ENCODE measurements around the gene RCHY1.
"Not testable (repeated sequence)": the region's sequence is repeated elsewhere in the genome, so short reads cannot be mapped to it uniquely, and the experiment has no call there.

Gene RCHY1

GRCh38 chr4:75514131-75514948 is at the start of gene RCHY1, which contains the start of gene THAP6:
Gene RCHY1, minus strand, starts transcription at chr4:75514403. Its CDS starts 117 bp downstream, at chr4:75514286.
Gene THAP6, plus strand, starts transcription at chr4:75514473. Its CDS starts 980 bp downstream, at chr4:75515453.
- DNase-seq: peak; percentile 92

DNA sequence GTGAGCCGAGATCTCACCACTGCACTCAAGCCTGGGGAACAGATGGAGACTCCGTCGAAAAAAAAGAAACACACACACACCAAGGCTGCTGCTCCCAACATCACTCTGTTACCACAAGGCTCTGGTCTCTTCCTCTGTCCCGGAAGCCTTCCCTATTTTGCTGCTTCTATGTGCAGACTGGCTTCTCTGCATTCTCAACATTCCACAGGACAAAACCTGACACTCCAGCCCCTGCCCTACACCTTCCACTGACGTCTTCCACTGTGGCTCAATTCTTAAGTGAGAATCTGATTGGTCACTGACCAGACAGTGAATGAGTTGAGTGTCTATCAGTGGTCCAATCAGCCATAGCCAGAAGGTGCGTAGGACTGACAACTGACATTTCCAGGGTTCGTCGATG is 47.6 kb upstream of the RCHY1 start:
- no peak for DNase-seq

GRCh38 chr4:75557696-75558095 is 43.5 kb upstream of the RCHY1 start:
- DNase-seq: no peak

DNA sequence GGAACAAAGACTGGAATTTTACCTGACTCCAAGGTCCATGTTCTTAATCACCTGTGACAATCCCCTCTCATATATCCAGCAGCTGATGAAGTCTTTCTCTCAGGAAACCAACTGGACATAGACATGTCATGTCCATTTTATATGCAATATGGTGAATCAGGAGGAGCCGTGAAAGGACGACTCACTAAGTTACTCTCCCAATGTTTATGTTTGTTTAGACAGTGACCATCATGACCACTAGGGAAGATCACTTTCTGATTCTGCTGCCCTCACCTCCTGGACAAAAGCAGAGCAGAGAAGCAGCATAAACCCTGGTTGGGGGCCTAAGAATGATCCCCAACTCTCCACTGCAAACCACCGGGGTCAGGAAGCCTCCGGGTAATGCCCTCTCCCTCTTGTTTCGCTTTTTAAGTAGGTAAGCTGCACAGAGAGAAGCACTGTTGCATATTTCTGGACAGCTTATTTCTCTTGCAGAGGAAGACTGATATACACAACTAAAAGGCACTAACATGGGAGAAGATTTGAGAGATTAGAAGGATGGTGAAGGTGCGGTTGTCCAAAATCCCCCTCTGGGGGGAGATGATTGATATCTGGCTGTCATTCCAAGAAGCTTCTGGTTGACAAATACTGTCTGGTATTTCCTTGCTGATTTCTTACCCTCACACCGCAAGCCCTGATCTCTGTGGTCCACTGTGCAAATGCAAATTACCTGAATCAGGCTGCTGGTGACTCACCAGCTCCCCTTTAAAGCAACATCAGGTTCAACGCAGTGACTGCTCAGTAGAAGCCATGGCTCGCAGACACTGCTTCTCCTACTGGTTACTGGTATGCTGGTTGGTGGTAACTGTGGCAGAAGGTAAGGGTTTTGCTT is 41.3 kb upstream of the RCHY1 start, which contains the start of gene ODAPH:
Gene ODAPH (plus strand): TSS at position 773 of the 871 bp plus-strand sequence. CDS start 17 bp downstream, at position 790.
- DNase-seq: peak; percentile 30

DNA sequence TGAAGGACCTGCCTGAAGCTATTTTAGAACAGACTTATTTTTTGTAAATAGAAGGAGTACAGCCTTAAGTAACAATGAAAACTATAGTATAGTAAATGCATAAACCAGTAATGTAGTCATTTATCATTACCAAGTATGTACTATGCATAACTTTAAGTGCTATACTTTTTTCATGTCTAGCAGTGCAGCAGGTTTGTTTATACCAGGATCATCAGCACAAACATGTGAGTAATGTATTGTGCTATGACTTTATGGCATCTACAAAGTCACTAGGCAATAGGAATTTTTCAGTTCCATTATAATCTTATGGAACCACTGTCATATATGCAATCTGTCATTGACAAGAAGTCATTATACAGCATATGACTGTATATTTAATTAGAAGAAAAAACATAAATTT is 38.2 kb upstream of the RCHY1 start:
- no peak for DNase-seq

DNA sequence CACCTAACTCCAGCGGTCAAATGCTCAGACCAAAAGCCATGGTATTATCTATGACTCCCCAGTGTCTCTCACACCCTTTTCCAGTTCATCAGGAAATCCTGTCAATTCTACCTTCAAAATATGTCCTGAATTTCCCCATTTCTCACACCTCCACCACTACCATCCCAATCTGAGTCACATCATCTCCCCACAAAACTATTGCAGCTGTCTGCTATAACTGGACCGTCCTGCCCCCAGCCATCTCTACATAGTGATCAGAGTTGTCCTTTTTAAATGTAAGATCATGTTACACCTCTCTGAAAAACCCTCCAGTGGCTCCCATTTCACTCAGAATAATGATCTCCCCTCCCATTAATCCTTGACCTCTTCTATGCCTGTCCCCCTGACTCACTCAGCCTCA is 34.8 kb upstream of the RCHY1 start:
- DNase-seq: no peak

DNA sequence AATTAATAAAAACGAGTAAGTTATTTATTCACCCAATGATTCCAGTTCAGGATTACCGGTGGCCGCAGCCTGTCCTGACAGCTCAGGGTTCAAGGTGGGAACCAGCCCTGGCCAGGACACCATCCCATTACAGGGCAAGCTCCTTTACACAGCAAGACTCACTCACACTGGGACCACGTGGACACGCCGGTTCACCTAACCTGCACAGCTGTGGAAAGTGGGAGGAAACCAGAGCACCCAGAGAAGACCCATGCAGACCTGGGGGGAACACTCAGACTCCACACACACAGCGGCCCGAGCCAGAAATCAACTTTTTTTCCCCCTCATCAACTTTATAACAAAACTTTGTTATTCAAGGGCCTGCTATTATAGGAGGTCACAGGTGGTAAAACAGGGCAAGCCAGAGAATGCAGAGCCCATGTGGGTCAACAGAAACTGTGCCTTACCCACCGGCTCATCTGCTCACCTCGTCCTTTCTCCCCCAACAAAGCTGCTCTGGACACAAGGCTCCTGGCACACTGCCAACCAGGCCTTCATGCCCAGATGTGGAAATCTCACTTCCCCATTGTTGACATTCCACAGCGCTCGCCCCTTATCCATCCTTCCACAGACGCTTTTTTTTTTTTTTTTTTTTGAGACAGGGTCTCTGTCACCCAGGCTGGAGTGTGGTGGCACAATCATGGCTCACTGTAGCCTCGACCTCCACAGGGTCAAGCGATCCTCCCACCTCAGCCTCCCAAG is 33.6 kb upstream of the RCHY1 start:
- DNase-seq: peak; percentile 91

GRCh38 chr4:75545526-75545925 is 31.3 kb upstream of the RCHY1 start:
- no peak for DNase-seq

DNA sequence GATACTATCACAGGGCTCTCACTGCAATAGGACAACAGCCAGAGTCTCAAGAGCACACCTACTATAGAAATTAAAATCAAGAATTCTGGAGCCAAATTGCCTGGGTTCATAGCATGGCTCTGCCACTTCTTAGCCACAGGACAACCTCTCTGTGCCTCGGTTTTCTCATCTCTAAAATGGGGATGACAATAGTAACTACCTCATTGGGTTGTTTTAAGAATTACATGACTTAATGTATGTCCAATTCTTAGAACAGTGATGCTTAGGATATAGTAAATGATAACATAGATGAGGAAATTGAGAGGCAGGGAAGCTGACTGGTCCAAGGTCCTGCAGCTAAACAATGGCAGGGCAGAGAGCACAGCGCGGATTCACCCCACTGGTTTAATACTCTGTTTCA is 30.7 kb upstream of the RCHY1 start:
- DNase-seq: no peak

DNA sequence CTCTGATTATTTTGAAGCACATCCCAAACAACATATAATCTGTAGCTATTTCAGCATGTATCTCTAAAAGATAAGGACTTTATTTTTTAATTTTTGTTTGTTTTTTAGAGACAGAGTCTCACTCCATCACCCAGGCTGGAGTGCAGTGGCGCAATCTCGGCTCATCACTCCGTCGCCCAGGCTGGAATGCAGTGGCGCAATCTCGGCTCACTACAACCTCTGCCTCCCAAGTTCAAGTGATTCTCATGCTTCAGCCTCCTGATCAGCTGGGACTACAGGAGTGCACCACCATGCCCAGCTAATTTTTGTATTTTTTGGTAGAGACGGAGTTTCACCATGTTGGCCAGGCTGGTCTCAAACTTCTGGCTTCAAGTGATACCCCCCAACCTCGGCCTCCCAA is 30.0 kb upstream of the RCHY1 start:
- not testable (repeated sequence) for DNase-seq

- DNase-seq: no peak
Observed at GRCh38 chr4:75542824-75543223, 28.6 kb upstream of the RCHY1 start.

DNA sequence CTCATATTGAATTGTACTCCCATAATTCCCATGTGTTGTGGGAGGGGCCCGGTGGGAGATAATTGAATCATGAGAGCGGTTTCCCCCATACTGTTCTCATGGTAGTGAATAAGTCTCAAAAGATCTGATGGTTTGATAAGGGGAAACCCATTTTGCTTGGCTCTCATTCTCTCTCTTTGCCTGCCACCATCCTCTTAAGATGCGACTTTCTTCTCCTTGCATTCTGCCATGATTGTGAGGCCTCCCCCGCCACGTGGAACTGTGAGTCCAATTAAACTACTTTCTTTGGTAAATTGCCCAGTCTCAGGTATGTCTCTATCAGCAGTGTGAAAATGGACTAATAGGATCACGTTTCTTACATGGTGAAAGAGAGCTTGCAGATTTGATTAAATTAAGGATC is 23.1 kb upstream of the RCHY1 start:
- not testable (repeated sequence) for DNase-seq

DNA sequence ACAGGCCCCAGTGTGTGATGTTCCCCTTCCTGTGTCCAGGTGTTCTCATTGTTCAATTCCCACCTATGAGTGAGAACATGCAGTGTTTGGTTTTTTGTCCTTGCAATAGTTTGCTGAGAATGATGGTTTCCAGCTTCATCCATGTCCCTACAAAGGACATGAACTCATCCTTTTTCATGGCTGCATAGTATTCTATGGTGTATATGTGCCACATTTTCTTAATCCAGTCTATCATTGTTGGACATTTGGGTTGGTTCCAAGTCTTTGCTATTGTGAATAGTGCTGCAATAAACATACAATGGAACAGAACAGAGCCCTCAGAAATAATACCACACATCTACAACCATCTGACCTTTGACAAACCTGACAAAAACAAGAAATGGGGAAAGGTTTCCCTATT is 19.7 kb upstream of the RCHY1 start:
- DNase-seq: not testable (repeated sequence)

- DNase-seq: not testable (repeated sequence)
Observed at GRCh38 chr4:75533339-75533887, 19.2 kb upstream of the RCHY1 start.

GRCh38 chr4:75531536-75532143 is 17.4 kb upstream of the RCHY1 start:
- DNase-seq: not testable (repeated sequence)

DNA sequence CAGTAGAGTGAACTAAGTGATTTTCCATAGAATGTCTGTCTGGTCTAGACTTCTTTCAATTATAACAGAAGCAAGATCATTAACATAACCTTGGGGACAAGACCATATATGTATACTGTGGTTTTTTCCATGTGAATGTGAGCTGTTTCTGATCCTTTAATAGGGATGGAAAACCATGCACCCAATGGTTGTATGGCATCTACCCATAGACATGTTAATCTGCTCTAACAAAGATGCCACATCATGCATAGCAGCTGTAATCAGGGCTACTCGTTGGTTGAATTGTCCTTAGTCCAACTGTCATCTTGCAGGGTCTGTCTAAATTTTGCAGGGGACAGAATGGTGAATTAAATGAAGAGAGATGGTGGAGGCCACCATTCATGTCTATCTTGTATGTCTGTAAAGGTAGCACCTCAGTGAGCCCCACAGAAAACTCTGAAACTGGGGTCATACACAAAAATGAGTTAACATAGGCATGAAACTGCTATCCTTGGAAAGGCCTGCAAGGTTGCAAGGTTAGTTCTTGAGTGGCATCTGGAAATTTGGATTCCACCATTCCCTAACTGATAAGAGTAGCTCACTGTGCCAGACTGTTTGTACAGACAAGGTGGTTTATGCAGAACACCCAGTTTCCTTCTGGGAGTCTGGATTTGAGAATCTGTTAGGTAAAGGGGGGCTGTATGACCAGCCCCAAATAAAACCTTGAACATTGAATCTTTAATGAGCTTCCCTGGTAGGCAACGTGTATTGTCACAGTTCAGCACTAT is 16.5 kb upstream of the RCHY1 start:
- no peak for DNase-seq

GRCh38 chr4:75527482-75527881 is 13.3 kb upstream of the RCHY1 start:
- no peak for DNase-seq

GRCh38 chr4:75525910-75526309 is 11.7 kb upstream of the RCHY1 start:
- no peak for DNase-seq

GRCh38 chr4:75525086-75525485 is 10.9 kb upstream of the RCHY1 start:
- no peak for DNase-seq

- DNase-seq: not testable (repeated sequence)
Observed at GRCh38 chr4:75519452-75519851, 5.2 kb upstream of the RCHY1 start.

GRCh38 chr4:75516144-75516543 is 1.9 kb upstream of the RCHY1 start:
- no peak for DNase-seq

All from RPMI8226 (cell line).